ENCODE measurements around the gene ZFYVE21.

The ZFYVE21 gene

DNA sequence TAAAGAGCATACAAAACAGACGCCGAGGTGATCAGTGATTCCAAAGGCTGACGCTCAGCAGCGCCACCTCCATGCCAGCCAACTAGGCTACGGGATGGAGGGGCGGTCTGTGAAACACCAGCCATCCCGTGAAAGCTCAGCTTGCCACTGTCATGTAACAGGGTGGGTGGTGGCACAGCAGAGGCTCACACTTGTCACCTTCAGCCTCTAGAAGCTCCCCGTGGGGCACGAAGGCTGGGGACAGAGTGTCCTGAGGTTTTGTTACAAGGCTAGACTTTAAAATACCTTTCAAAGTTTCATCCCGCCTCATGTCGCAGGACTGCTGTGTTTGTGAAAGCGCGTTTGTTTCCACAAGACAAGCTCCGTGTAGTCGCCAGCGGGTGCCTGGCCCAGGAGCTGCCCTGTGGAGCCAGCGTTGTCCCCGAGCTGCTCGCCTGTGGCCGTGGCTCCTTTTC lies 21.0 kb upstream of the ZFYVE21 start:
- Histone ChIP-seq H3K36me3 (ENCODE audit: insufficient read depth, low read length) (peaks cover 87% of the 10 kb centered on the region), H3K27ac (ENCODE audit: low read length) (no peak overlapping the region), H2AFZ (ENCODE audit: low read depth, low read length) (no peak overlapping the region), H3K9me3 (ENCODE audit: insufficient read depth, low read length, severe bottlenecking) (no peaks in the 10 kb centered on the region), H3K9ac (ENCODE audit: low read depth, low read length) (no peak overlapping the region), H4K20me1 (ENCODE audit: insufficient read depth, low read length) (peaks cover 54% of the 10 kb centered on the region), H3K79me2 (ENCODE audit: insufficient read depth, low read length) (peaks cover 20% of the 10 kb centered on the region; the same call in 1 of the 2 replicates), H3K4me3 (ENCODE audit: low read depth in 1 of 2, low read length in 2 of 2) (no peak overlapping the region), H3K4me2 (ENCODE audit: insufficient read depth, low read length) (no peak overlapping the region), H3K4me1 (ENCODE audit: insufficient read depth, low read length) (no peaks in the 10 kb centered on the region), H3K27me3 (ENCODE audit: insufficient read depth, low read length, poor library complexity) (no peaks in the 10 kb centered on the region)
- ATAC-seq (ENCODE audit: insufficient read depth, low read depth) (no peak), DNase-seq (no peak)
- TF ChIP-seq, protein P1, sequence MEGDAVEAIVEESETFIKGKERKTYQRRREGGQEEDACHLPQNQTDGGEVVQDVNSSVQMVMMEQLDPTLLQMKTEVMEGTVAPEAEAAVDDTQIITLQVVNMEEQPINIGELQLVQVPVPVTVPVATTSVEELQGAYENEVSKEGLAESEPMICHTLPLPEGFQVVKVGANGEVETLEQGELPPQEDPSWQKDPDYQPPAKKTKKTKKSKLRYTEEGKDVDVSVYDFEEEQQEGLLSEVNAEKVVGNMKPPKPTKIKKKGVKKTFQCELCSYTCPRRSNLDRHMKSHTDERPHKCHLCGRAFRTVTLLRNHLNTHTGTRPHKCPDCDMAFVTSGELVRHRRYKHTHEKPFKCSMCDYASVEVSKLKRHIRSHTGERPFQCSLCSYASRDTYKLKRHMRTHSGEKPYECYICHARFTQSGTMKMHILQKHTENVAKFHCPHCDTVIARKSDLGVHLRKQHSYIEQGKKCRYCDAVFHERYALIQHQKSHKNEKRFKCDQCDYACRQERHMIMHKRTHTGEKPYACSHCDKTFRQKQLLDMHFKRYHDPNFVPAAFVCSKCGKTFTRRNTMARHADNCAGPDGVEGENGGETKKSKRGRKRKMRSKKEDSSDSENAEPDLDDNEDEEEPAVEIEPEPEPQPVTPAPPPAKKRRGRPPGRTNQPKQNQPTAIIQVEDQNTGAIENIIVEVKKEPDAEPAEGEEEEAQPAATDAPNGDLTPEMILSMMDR (IDR thresholded peaks at IDR 0.05; ENCODE audit: borderline replicate concordance, extremely low read depth, low read length, poor library complexity, severe bottlenecking): peak; percentile 18
- no peak for TF ChIP-seq EZH2 (IDR thresholded peaks at IDR 0.05; ENCODE audit: borderline replicate concordance, low read depth, low read length, severe bottlenecking)

DNA sequence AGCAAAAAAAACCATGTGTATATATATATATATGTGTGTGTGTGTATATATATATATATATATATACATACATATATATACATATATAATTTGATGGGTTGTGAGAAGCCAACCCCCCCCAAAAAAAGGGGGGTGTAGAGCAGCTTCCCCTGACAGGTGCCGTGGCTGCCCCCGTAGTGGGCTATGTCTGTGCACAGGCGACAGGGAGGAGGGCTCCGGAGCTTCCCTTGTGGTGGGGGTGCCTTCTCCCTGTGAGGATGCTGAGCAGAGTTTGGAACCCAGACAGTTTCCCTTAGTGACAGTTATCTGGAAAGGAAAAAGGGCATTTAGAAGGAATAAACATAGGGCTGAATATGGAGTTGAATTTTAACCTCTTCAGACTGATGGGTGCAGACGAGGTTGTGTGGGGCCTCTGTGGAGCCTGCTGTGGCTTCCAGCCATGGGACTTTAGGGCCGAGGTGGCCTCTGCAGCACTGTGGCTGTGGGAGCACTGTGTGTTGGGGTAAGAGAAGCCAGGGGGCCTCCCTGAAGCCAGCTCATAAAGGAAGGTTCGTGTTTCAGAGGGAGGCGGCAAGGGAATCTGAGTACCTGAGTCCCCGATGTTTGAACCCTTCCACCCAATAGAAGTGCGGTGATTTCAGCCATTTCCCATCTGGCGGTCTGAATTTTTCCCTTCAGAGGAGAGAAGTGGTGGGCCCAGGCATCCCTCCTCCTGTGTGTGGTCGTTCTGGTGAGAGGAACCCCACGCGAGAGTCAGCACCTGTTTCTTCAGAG lies 20.1 kb upstream of the ZFYVE21 start:
- peaks cover 60% of the 10 kb centered on the region for H4K20me1 ChIP-seq (ENCODE audit: insufficient read depth, low read length)
- DNase-seq (no peak), ATAC-seq (ENCODE audit: insufficient read depth, low read depth) (no peak)
- H3K79me2 ChIP-seq (ENCODE audit: insufficient read depth, low read length): peaks cover 20% of the 10 kb centered on the region; the same call in 1 of the 2 replicates
- peaks cover 89% of the 10 kb centered on the region for H3K36me3 ChIP-seq (ENCODE audit: insufficient read depth, low read length)
- H3K27me3 ChIP-seq (ENCODE audit: insufficient read depth, low read length, poor library complexity): no peaks in the 10 kb centered on the region
- no peak overlapping the region for H3K27ac ChIP-seq (ENCODE audit: low read length)
- no peak overlapping the region for H3K4me2 ChIP-seq (ENCODE audit: insufficient read depth, low read length)
- no peaks in the 10 kb centered on the region for H3K9me3 ChIP-seq (ENCODE audit: insufficient read depth, low read length, severe bottlenecking)
- no peak for TF ChIP-seq EZH2 (IDR thresholded peaks at IDR 0.05; ENCODE audit: borderline replicate concordance, low read depth, low read length, severe bottlenecking)
- TF ChIP-seq, protein P1 (IDR thresholded peaks at IDR 0.05; ENCODE audit: borderline replicate concordance, extremely low read depth, low read length, poor library complexity, severe bottlenecking): no peak
- H3K4me3 ChIP-seq (ENCODE audit: low read depth in 1 of 2, low read length in 2 of 2): no peak overlapping the region
- H3K4me1 ChIP-seq (ENCODE audit: insufficient read depth, low read length): no peaks in the 10 kb centered on the region
- H2AFZ ChIP-seq (ENCODE audit: low read depth, low read length): no peak overlapping the region
- no peak overlapping the region for H3K9ac ChIP-seq (ENCODE audit: low read depth, low read length)

DNA sequence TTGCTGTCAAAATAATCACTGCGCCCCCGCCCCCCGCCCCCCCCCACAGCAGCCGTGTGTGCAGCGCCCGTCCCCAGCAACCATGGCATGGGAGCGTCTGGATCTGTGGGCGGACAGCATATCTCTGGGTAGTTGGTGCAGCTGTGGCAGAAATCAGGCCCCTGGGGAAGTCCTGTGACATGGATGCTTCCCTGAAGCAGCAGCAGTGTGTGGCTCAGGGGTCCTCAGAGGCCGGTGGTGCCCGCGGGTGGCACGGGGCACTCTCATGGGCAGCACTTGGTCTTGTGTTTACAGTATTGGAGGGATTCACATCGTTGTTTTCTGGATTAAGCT lies 19.6 kb upstream of the ZFYVE21 start:
- TF ChIP-seq, protein P1 (IDR thresholded peaks at IDR 0.05; ENCODE audit: borderline replicate concordance, extremely low read depth, low read length, poor library complexity, severe bottlenecking): no peak
- TF ChIP-seq EZH2 (IDR thresholded peaks at IDR 0.05; ENCODE audit: borderline replicate concordance, low read depth, low read length, severe bottlenecking): no peak
- no peak overlapping the region for H3K4me2 ChIP-seq (ENCODE audit: insufficient read depth, low read length)
- H4K20me1 ChIP-seq (ENCODE audit: insufficient read depth, low read length): peaks cover 65% of the 10 kb centered on the region
- H3K27ac ChIP-seq (ENCODE audit: low read length): no peak overlapping the region
- H3K9me3 ChIP-seq (ENCODE audit: insufficient read depth, low read length, severe bottlenecking): no peaks in the 10 kb centered on the region
- H3K27me3 ChIP-seq (ENCODE audit: insufficient read depth, low read length, poor library complexity): no peaks in the 10 kb centered on the region
- DNase-seq (no peak), ATAC-seq (ENCODE audit: insufficient read depth, low read depth) (no peak)
- no peak overlapping the region for H2AFZ ChIP-seq (ENCODE audit: low read depth, low read length)
- H3K4me3 ChIP-seq (ENCODE audit: low read depth in 1 of 2, low read length in 2 of 2): no peak overlapping the region
- no peak overlapping the region for H3K9ac ChIP-seq (ENCODE audit: low read depth, low read length)
- H3K4me1 ChIP-seq (ENCODE audit: insufficient read depth, low read length): no peaks in the 10 kb centered on the region
- H3K36me3 ChIP-seq (ENCODE audit: insufficient read depth, low read length): peaks cover 91% of the 10 kb centered on the region
- H3K79me2 ChIP-seq (ENCODE audit: insufficient read depth, low read length): peaks cover 20% of the 10 kb centered on the region; the same call in 1 of the 2 replicates
